Keratinocyte (primary cell): ENCODE results near the gene SLC27A3. TPM values are rescaled to one million over a fixed set of nuclear protein-coding genes. Genes with fewer than 3 reads are reported as not detected.
A peak's percentile ranks its signal among the peaks of the same experiment; 100 is the strongest.

Experiments used
- DNase-seq: peaks from one replicate; pipeline ENCODE4 v3.0.0-alpha.2; 2011; ENCODE audit warnings: low read depth, missing footprints, low spot score
- FAIRE-seq: peaks from 2 replicates; lab custom pipeline; 2011; peaks lifted over from hg19 to GRCh38; lab: Jason Lieb, UNC
- H2AFZ ChIP-seq: 2 replicates; pipeline ENCODE4 v1.6.0; 2012; ENCODE audit warnings: low read length, control low read depth, inconsistent platforms; ENCODE audit not compliant: control insufficient read depth
- H3K27ac ChIP-seq: 2 replicates; pipeline ENCODE4 v1.5.1; 2011; ENCODE audit warnings: low read length; ENCODE audit not compliant: control insufficient read depth, insufficient read depth
- H3K27me3 ChIP-seq: 3 replicates; pipeline ENCODE4 v1.6.0; 2011; ENCODE audit warnings: low read length; ENCODE audit not compliant: control insufficient read depth, insufficient read depth; ENCODE audit errors: extremely low read depth
- H3K36me3 ChIP-seq, 2 experiments: 2 replicates in 1 of 2; 3 replicates in 1 of 2; pipeline ENCODE4 v1.5.1; 2011; ENCODE audit warnings: low read length in 2 of 2, mild to moderate bottlenecking in 1 of 2; ENCODE audit not compliant: control insufficient read depth in 2 of 2, insufficient read depth in 2 of 2; ENCODE audit errors: extremely low read depth in 1 of 2
- H3K4me1 ChIP-seq: 3 replicates; pipeline ENCODE4 v1.5.1; 2011; ENCODE audit warnings: low read length; ENCODE audit not compliant: control insufficient read depth, insufficient read depth; ENCODE audit errors: extremely low read depth
- H3K4me2 ChIP-seq: 3 replicates; pipeline ENCODE4 v1.6.0; 2011; ENCODE audit warnings: low read depth, low read length; ENCODE audit not compliant: control insufficient read depth, insufficient read depth; ENCODE audit errors: extremely low read depth
- H3K4me3 ChIP-seq, 3 experiments: fragments of 200-600 bp in 1 of 3; sonication (generic) in 1 of 3; 2 replicates in 2 of 3; 3 replicates in 1 of 3; pipeline ENCODE4 v1.5.1; 2011 to 2016; ENCODE audit warnings: low read length in 3 of 3, mild to moderate bottlenecking in 3 of 3, control low read depth in 2 of 3, inconsistent platforms in 1 of 3, low read depth in 1 of 3, mixed read lengths in 1 of 3, mixed run types in 1 of 3, moderate library complexity in 1 of 3; ENCODE audit not compliant: control insufficient read depth in 2 of 3, insufficient read depth in 2 of 3; ENCODE audit errors: extremely low read depth in 1 of 3
- H3K79me2 ChIP-seq: 2 replicates; pipeline ENCODE4 v1.6.0; 2012; ENCODE audit warnings: low read length; ENCODE audit not compliant: control insufficient read depth, insufficient read depth
- H3K9ac ChIP-seq: 3 replicates; pipeline ENCODE4 v1.6.0; 2011; ENCODE audit warnings: low read length; ENCODE audit not compliant: control insufficient read depth, insufficient read depth; ENCODE audit errors: extremely low read depth
- H3K9me1 ChIP-seq: 3 replicates; pipeline ENCODE4 v1.6.0; 2011; ENCODE audit warnings: low read length; ENCODE audit not compliant: control insufficient read depth, insufficient read depth; ENCODE audit errors: extremely low read depth
- H3K9me3 ChIP-seq: 2 replicates; pipeline ENCODE4 v1.5.1; 2012; ENCODE audit warnings: low read depth, low read length; ENCODE audit not compliant: control insufficient read depth
- H4K20me1 ChIP-seq: 3 replicates; pipeline ENCODE4 v1.6.0; 2011; ENCODE audit warnings: low read length; ENCODE audit not compliant: control insufficient read depth, insufficient read depth; ENCODE audit errors: extremely low read depth
- CTCF ChIP-seq, 3 experiments: IDR thresholded peaks in 1 of 3; conservative IDR thresholded peaks in 1 of 3; optimal IDR thresholded peaks in 1 of 3; 2 replicates in 2 of 3; 3 replicates in 1 of 3; pipeline versions ENCODE3 to v1.5.1; 2011; ENCODE audit warnings: low read length in 3 of 3, mild to moderate bottlenecking in 3 of 3, moderate library complexity in 2 of 3, control low read depth in 1 of 3, inconsistent platforms in 1 of 3; ENCODE audit not compliant: insufficient read depth in 2 of 3; ENCODE audit errors: extremely low read depth in 1 of 3
- EZH2 ChIP-seq: IDR thresholded peaks from one replicate; pipeline ENCODE4 v1.6.1; 2012; ENCODE audit warnings: inconsistent platforms, mild to moderate bottlenecking, low read length, moderate library complexity
- dilution Hi-C: fragments of 300-500 bp; cut with MboI; formaldehyde crosslinking; loops from one replicate; pipeline ENCODE4 v1.7.0; 2020; ENCODE audit warnings: low sequenced_read_pairs; ENCODE audit not compliant: extremely low pct_ligation_motif_present
- polyA plus RNA-seq, 5 experiments: library from polyadenylated mRNA; depleted of rRNA in 3 of 5; stranded (reverse) in 3 of 5; stranded (forward) in 1 of 5; unstranded in 1 of 5; fragments of >200 nt; gene quantifications; 1 replicate in 1 of 5; 2 replicates in 3 of 5; 3 replicates in 1 of 5; pipeline versions ENCODE4 v1.2.1 to v1.2.3, GENCODE V29; 2011 to 2012; ENCODE audit warnings: missing spikeins in 2 of 5, low read depth in 1 of 5, low replicate concordance in 1 of 5

SLC27A3 gene
- polyA plus RNA-seq, 1 donor (not counting 4 experiments of a cell fraction or from before 2014, with no cell fraction given) = 7.4 TPM

DNA sequence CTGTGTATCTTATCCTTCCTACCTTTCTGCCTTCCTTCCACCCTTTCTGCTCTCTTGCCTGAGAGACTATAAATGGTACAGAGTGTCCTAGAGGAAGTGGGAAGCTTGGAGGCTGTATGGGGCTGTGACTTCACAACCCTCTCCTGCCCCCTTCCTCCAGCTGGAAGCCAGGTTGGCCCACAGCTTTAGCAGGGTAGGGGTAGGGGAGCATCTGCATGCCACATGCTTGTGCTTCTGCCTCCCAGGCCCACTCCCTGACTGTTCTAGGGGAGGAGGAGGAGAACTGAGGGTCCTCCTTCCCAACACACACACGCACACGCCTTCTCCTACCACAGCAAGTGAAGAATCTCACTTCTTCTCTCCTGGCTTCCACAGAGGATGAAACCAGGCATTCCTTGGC, 3.9 kb upstream of the SLC27A3 start:
- Histone ChIP-seq H3K4me1 (peaks cover 12% of the 10 kb centered on the region), H4K20me1 (no peaks in the 10 kb centered on the region), H3K27ac (no peak overlapping the region), H3K9me3 (no peaks in the 10 kb centered on the region), H3K79me2 (no peaks in the 10 kb centered on the region), H3K4me3 (no peak overlapping the region), H3K9ac (no peak overlapping the region), H3K27me3 (no peaks in the 10 kb centered on the region), H3K4me2 (no peak overlapping the region), H3K9me1 (no peaks in the 10 kb centered on the region), H2AFZ (no peak overlapping the region), H3K36me3 (peaks cover 33 to 36% of the 10 kb centered on the region in 2 experiments)
- TF ChIP-seq EZH2 = no peak
- TF ChIP-seq CTCF (optimal IDR thresholded peaks at IDR 0.05 in 1 of 3, IDR thresholded peaks at IDR 0.05 in 1 of 3, conservative IDR thresholded peaks at IDR 0.05 in 1 of 3; ENCODE audit: extremely low read depth in 1 of 3, insufficient read depth in 2 of 3, low read length in 3 of 3) = no peak
- FAIRE-seq (no peak), DNase-seq (no peak)
- dilution Hi-C loops = no loop called here

DNA sequence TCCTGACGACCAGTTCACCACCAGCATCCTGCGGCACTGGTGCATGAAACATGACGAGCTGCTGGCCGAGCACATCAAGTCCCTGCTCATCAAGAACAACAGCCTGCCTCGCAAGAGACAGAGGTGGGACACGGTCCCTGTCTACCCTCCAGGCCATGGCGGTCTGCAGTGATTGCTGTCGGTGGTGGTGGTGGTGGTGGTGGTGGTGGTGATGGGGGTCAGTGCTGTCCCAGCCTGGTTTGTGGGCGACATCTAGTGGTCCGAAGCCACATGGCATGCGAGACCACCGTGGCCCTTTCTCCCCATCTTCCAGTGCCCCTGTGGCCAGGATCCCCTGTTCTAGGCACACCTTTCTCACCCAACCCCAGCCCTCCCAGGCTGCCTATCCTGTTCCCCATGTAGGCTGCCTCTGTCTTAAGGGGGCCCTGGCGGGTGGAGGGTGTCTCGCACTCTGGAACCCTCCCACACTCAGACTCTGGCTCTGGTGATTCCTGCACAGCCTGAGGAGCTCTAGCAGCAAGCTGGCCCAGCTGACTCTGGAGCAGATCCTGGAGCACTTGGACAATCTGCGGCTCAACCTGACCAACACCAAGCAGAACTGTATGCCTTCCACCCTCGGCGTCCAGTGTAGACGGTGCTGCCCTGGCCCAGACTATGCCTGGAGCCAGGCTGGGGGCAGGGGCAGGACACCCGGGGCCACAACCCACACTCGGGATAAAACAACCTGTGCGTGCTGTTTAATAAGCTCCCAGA, 3.2 kb upstream of the SLC27A3 start:
- FAIRE-seq = no peak
- H3K36me3 ChIP-seq = peaks cover 32 to 36% of the 10 kb centered on the region in 2 experiments
- H3K4me3 ChIP-seq = no peak overlapping the region
- no peak for DNase-seq
- no peak overlapping the region for H2AFZ ChIP-seq
- H3K27ac ChIP-seq = no peak overlapping the region
- H3K4me2 ChIP-seq = no peak overlapping the region
- TF ChIP-seq CTCF (optimal IDR thresholded peaks at IDR 0.05 in 1 of 3, IDR thresholded peaks at IDR 0.05 in 1 of 3, conservative IDR thresholded peaks at IDR 0.05 in 1 of 3; ENCODE audit: extremely low read depth in 1 of 3, insufficient read depth in 2 of 3, low read length in 3 of 3) = peak in 1 of 3 experiments; percentile 61
- no peak for TF ChIP-seq EZH2
- no peaks in the 10 kb centered on the region for H4K20me1 ChIP-seq
- no peaks in the 10 kb centered on the region for H3K9me1 ChIP-seq
- H3K27me3 ChIP-seq = no peaks in the 10 kb centered on the region
- H3K79me2 ChIP-seq = no peaks in the 10 kb centered on the region
- H3K9me3 ChIP-seq = no peaks in the 10 kb centered on the region
- H3K9ac ChIP-seq = no peak overlapping the region
- dilution Hi-C loops = no loop called here
- H3K4me1 ChIP-seq = peaks cover 16% of the 10 kb centered on the region
